B cell (primary cell): ENCODE results near the gene TAC3. TPM values are rescaled to one million over a fixed set of nuclear protein-coding genes. Genes with fewer than 3 reads are reported as not detected.
"Not testable (repeated sequence)": the region's sequence is repeated elsewhere in the genome, so short reads cannot be mapped to it uniquely, and the experiment has no call there.

Source experiments
- ATAC-seq: fragments of 200-7000 bp; cut with Tn5 transposase; one replicate; pipeline ENCODE4 v1.10.0; 2021; ENCODE audit warnings: low read depth, mild to moderate bottlenecking, moderate number of reproducible peaks, moderate library complexity
- CTCF ChIA-PET: fragments of 350-600 bp; sonication (Branson Sonifier 250); formaldehyde crosslinking; loops from one replicate; lab custom pipeline; 2021; ENCODE audit warnings: antibody characterized with exemption, inconsistent platforms; lab: Charles Lee
- POLR2A ChIA-PET: fragments of 350-600 bp; sonication (Branson Sonifier 250); formaldehyde crosslinking; loops from one replicate; lab custom pipeline; 2021; ENCODE audit warnings: antibody characterized with exemption; lab: Charles Lee
- DNase-seq: peaks from one replicate; pipeline ENCODE4 v3.0.0; 2013
- H2AFZ ChIP-seq: 2 replicates; pipeline ENCODE4 v1.6.1; 2012; ENCODE audit warnings: mild to moderate bottlenecking, low read depth, low read length; ENCODE audit not compliant: insufficient read depth, poor library complexity, severe bottlenecking
- H3K27ac ChIP-seq, 2 donors: 1 replicate in 1 of 2; 2 replicates in 1 of 2; pipeline ENCODE4 v1.5.1; 2012 to 2013; ENCODE audit warnings: low read length in 2 of 2, mild to moderate bottlenecking in 2 of 2, moderate library complexity in 1 of 2
- H3K27me3 ChIP-seq, 4 experiments: fragments of 200-600 bp in 1 of 4; sonication (generic) in 1 of 4; replicated peaks in 1 of 4; 1 replicate in 2 of 4; 2 replicates in 2 of 4; pipeline versions ENCODE4 v1.6.1 to v1.7.0; 2013 to 2016; ENCODE audit warnings: low read length in 3 of 4, mild to moderate bottlenecking in 2 of 4, mixed read lengths in 1 of 4, moderate library complexity in 1 of 4; ENCODE audit not compliant: insufficient read depth in 4 of 4, control insufficient read depth in 3 of 4; ENCODE audit errors: control extremely low read depth in 1 of 4
- H3K36me3 ChIP-seq, 2 experiments: replicated peaks in 1 of 2; 1 replicate in 1 of 2; 2 replicates in 1 of 2; pipeline versions ENCODE4 v1.6.1 to v1.7.1; 2013; ENCODE audit warnings: low read length in 1 of 2; ENCODE audit not compliant: insufficient read depth in 2 of 2, control insufficient read depth in 1 of 2; ENCODE audit errors: control extremely low read depth in 1 of 2, extremely low read depth in 1 of 2
- H3K4me1 ChIP-seq, 2 donors: fragments of 200-600 bp in 1 of 2; sonication (generic) in 1 of 2; 1 replicate in 1 of 2; 2 replicates in 1 of 2; pipeline versions ENCODE4 v1.5.1 to v1.6.1; 2013 to 2017; ENCODE audit warnings: low read length in 2 of 2; ENCODE audit not compliant: control insufficient read depth in 2 of 2, insufficient read depth in 2 of 2
- H3K4me2 ChIP-seq: replicated peaks from 2 replicates; pipeline ENCODE3; 2012; ENCODE audit warnings: mild to moderate bottlenecking, low read depth, low read length; ENCODE audit not compliant: poor library complexity, severe bottlenecking
- H3K4me3 ChIP-seq, 5 experiments: fragments of 200-600 bp in 1 of 5; sonication (generic) in 1 of 5; 1 replicate in 3 of 5; 2 replicates in 2 of 5; pipeline versions ENCODE4 v1.5.1 to v1.7.0; 2011 to 2016; ENCODE audit warnings: low read length in 4 of 5, mild to moderate bottlenecking in 4 of 5, low read depth in 2 of 5, control low read depth in 1 of 5, moderate library complexity in 1 of 5; ENCODE audit not compliant: insufficient read depth in 1 of 5; ENCODE audit errors: control extremely low read depth in 1 of 5, extremely low read depth in 1 of 5
- H3K79me2 ChIP-seq: fragments of 200-600 bp; sonication (generic); one replicate; pipeline ENCODE4 v1.6.0; 2016; ENCODE audit warnings: low read length; ENCODE audit not compliant: control insufficient read depth, insufficient read depth
- H3K9ac ChIP-seq: fragments of 200-600 bp; sonication (generic); 2 replicates; pipeline ENCODE4 v1.6.1; 2017; ENCODE audit warnings: mild to moderate bottlenecking, low read length, moderate library complexity
- H3K9me3 ChIP-seq, 3 donors: one replicate each; pipeline versions ENCODE4 v1.6.1 to v1.7.1; 2013; ENCODE audit warnings: low read length in 2 of 3; ENCODE audit not compliant: control insufficient read depth in 2 of 3, insufficient read depth in 1 of 3; ENCODE audit errors: control extremely low read depth in 1 of 3
- H4K20me1 ChIP-seq: 2 replicates; pipeline ENCODE4 v1.6.0; 2012; ENCODE audit warnings: mild to moderate bottlenecking, low read length; ENCODE audit not compliant: insufficient read depth, control insufficient read depth, poor library complexity, severe bottlenecking
- H3K27ac Mint-ChIP-seq: one replicate; pipeline ENCODE4 v1.8.0; 2021; ENCODE audit warnings: mixed read lengths
- H3K27me3 Mint-ChIP-seq: one replicate; pipeline ENCODE4 v1.8.0; 2021; ENCODE audit warnings: mixed read lengths
- H3K4me1 Mint-ChIP-seq: one replicate; pipeline ENCODE4 v1.8.0; 2021; ENCODE audit warnings: mixed read lengths
- H3K4me3 Mint-ChIP-seq: one replicate; pipeline ENCODE4 v1.8.0; 2021; ENCODE audit warnings: mixed read lengths
- H3K9me3 Mint-ChIP-seq: one replicate; pipeline ENCODE4 v1.8.0; 2022; ENCODE audit warnings: mixed read lengths; ENCODE audit not compliant: insufficient read depth
- WGBS: methylation state at CpG from one replicate; pipeline ENCODE4 v1.1.5; 2013; ENCODE audit warnings: missing lambda C conversion rate; ENCODE audit not compliant: insufficient coverage; 5-methylcytosine and 5-hydroxymethylcytosine counted together
- intact Hi-C: fragments of 100-400 bp; cut with micrococcal nuclease; formaldehyde crosslinking; loops from one replicate; pipeline ENCODE4 v1.10.0; 2022
- polyA plus RNA-seq: library from polyadenylated mRNA; depleted of rRNA; stranded (reverse); fragments of >200 nt; gene quantifications from 2 replicates; pipeline ENCODE4 v1.2.3, GENCODE V29; 2012
- total RNA-seq, 2 donors: library from RNA; stranded (reverse); fragments of 120-200 nt in 1 of 2; gene quantifications; 1 replicate in 1 of 2; 2 replicates in 1 of 2; pipeline versions ENCODE4 v1.2.3 to v1.2.4, GENCODE V29; 2013 to 2022

The TAC3 gene
- total and polyA plus RNA-seq, 2 donors (not counting 1 experiment from before 2014, with no cell fraction given) = 0.24 TPM; not detected in 1

DNA sequence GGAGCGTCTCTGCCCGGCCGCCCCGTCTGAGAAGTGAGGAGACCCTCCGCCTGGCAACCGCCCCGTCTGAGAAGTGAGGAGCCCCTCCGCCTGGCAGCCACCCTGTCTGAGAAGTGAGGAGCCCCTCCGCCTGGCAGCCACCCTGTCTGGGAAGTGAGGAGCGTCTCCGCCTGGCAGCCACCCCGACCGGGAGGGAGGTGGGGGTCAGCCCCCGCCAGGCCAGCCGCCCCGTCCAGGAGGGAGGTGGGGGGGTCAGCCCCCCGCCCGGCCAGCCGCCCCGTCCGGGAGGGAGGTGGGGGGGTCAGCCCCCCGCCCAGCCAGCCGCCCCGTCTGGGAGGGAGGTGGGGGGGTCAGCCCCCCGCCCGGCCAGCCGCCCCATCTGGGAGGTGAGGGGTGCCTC is 52.8 kb downstream of the TAC3 start:
- H3K9me3 Mint-ChIP-seq, H4K20me1 ChIP-seq, H3K9me3 ChIP-seq, H3K27me3 Mint-ChIP-seq, intact Hi-C loops, H3K4me2 ChIP-seq, DNase-seq, H3K4me1 ChIP-seq, H3K36me3 ChIP-seq, H3K79me2 ChIP-seq, H3K4me1 Mint-ChIP-seq, H3K27me3 ChIP-seq, H2AFZ ChIP-seq, H3K27ac Mint-ChIP-seq, ATAC-seq, CTCF ChIA-PET, H3K9ac ChIP-seq, H3K27ac ChIP-seq, H3K4me3 ChIP-seq, POLR2A ChIA-PET, H3K4me3 Mint-ChIP-seq: not testable (repeated sequence)
- WGBS = no CpG with 5 or more reads among the region's 27 CpGs

DNA sequence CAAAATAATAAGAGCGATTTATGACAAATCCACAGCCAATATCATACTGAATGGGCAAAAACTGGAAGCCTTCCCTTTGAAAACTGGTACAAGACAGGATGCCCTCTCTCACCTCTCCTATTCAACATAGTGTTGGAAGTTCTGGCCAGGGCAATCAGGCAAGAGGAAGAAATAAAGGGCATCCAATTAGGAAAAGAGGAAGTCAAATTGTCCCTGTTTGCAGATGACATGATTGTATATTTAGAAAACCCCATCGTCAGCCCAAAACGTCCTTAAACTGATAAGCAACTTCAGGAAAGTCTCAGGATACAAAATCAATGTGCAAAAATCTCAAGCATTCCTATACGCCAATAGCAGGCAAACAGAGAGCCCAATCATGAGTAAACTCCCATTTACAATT is 54.1 kb downstream of the TAC3 start:
- intact Hi-C loops, H3K9me3 Mint-ChIP-seq, H4K20me1 ChIP-seq, DNase-seq, ATAC-seq, H3K79me2 ChIP-seq, H3K27ac ChIP-seq, H3K27me3 ChIP-seq, H3K27me3 Mint-ChIP-seq, H3K4me3 Mint-ChIP-seq, H3K27ac Mint-ChIP-seq, H3K4me2 ChIP-seq, H3K4me1 Mint-ChIP-seq, CTCF ChIA-PET, H3K4me1 ChIP-seq, H3K36me3 ChIP-seq, H3K4me3 ChIP-seq, POLR2A ChIA-PET, H3K9ac ChIP-seq, H2AFZ ChIP-seq: not testable (repeated sequence)
- peaks cover 0 to 19% (median 4%) of the 10 kb centered on the region in 3 donors for H3K9me3 ChIP-seq
- 60% methylated on average over 2 of the region's 4 CpGs for WGBS

Other genes starting within 250 kb of the TAC3 start
- gene SDR9C7, start 82.1 kb downstream of the TAC3 start, total RNA-seq = 0.22 TPM in 1 of 2 replicates, not detected in the other
- not detected in 2 replicates for gene SDR9C7, start 82.1 kb downstream of the TAC3 start, polyA plus RNA-seq
- gene RDH16, start 58.9 kb downstream of the TAC3 start, total RNA-seq = 1.5 and 2.4 TPM in 2 replicates
- 1.1 and 2.0 TPM in 2 replicates for gene RDH16, start 58.9 kb downstream of the TAC3 start, polyA plus RNA-seq
- 13.9 and 15.6 TPM in 2 replicates for gene ZBTB39, start 10.0 kb downstream of the TAC3 start, total RNA-seq
- 5.4 TPM in 2 replicates for gene ZBTB39, start 10.0 kb downstream of the TAC3 start, polyA plus RNA-seq
- gene MYO1A, start 33.6 kb upstream of the TAC3 start, total RNA-seq = 1.3 TPM in 2 replicates
- 0.19 and 0.55 TPM in 2 replicates for gene MYO1A, start 33.6 kb upstream of the TAC3 start, polyA plus RNA-seq
- gene NEMP1, start 62.3 kb upstream of the TAC3 start, total RNA-seq = 35.0 and 40.1 TPM in 2 replicates
- gene NEMP1, start 62.3 kb upstream of the TAC3 start, polyA plus RNA-seq = 13.6 and 15.4 TPM in 2 replicates
- gene NAB2, start 72.6 kb upstream of the TAC3 start, total RNA-seq = 49.0 and 52.1 TPM in 2 replicates
- gene NAB2, start 72.6 kb upstream of the TAC3 start, polyA plus RNA-seq = 5.8 and 6.7 TPM in 2 replicates
- gene STAT6, start 94.8 kb upstream of the TAC3 start, total RNA-seq = 704 and 736 TPM in 2 replicates
- gene STAT6, start 94.8 kb upstream of the TAC3 start, polyA plus RNA-seq = 544 and 565 TPM in 2 replicates
- gene LRP1, start 112.0 kb upstream of the TAC3 start, total RNA-seq = 4.1 and 5.7 TPM in 2 replicates
- gene LRP1, start 112.0 kb upstream of the TAC3 start, polyA plus RNA-seq = 2.0 TPM in 2 replicates
- not detected in 2 replicates for gene LRP1-AS, start 131.1 kb upstream of the TAC3 start, total RNA-seq
- not detected in 2 replicates for gene LRP1-AS, start 131.1 kb upstream of the TAC3 start, polyA plus RNA-seq
- gene NXPH4, start 200.3 kb upstream of the TAC3 start, total RNA-seq = 6.9 and 8.6 TPM in 2 replicates
- 3.5 and 5.6 TPM in 2 replicates for gene NXPH4, start 200.3 kb upstream of the TAC3 start, polyA plus RNA-seq
- 147 and 166 TPM in 2 replicates for gene SHMT2, start 213.2 kb upstream of the TAC3 start, total RNA-seq
- gene SHMT2, start 213.2 kb upstream of the TAC3 start, polyA plus RNA-seq = 203 and 236 TPM in 2 replicates
- 5.3 and 6.2 TPM in 2 replicates for gene STAC3, start 234.7 kb upstream of the TAC3 start, total RNA-seq
- gene STAC3, start 234.7 kb upstream of the TAC3 start, polyA plus RNA-seq = 4.5 and 4.9 TPM in 2 replicates